HEK293 (cell line): ENCODE results near the gene FHIT.

Source experiments
- CTCF ChIA-PET: fragments of 350-600 bp; formaldehyde crosslinking; extraction: SDS; loops from one replicate; lab custom pipeline; 2021; ENCODE audit warnings: antibody characterized with exemption; lab: Yijun Ruan, JAX
- POLR2A ChIA-PET: fragments of 300-600 bp; formaldehyde crosslinking; extraction: SDS; loops from one replicate; lab custom pipeline; 2020; ENCODE audit warnings: antibody characterized with exemption, inconsistent platforms; lab: Yijun Ruan, JAX
- H3K27ac ChIP-seq: fragments of 200-500 bp; sonication (Bioruptor generic); 2 replicates; pipeline ENCODE4 v1.5.1; 2014; ENCODE audit warnings: low read depth, low read length, control low read depth, inconsistent platforms; ENCODE audit errors: extremely low read depth
- H3K36me3 ChIP-seq, 2 experiments: fragments of 200-500 bp in 1 of 2; sonication (Bioruptor generic) in 1 of 2; 1 replicate in 1 of 2; 2 replicates in 1 of 2; pipeline ENCODE4 v1.5.1; 2014 to 2017; ENCODE audit warnings: inconsistent platforms in 2 of 2, low read length in 2 of 2; ENCODE audit not compliant: control insufficient read depth in 2 of 2, insufficient read depth in 1 of 2
- H3K4me1 ChIP-seq: fragments of 200-500 bp; sonication (Bioruptor generic); 2 replicates; pipeline ENCODE4 v1.5.1; 2014; ENCODE audit warnings: mild to moderate bottlenecking, low read length, inconsistent platforms; ENCODE audit not compliant: control insufficient read depth, insufficient read depth
- H3K4me3 ChIP-seq: 2 replicates; pipeline ENCODE4 v1.5.1; 2011; ENCODE audit warnings: low read depth, mild to moderate bottlenecking, control low read depth, low read length, moderate library complexity
- H3K9me3 ChIP-seq: fragments of 200-500 bp; sonication (Bioruptor generic); 2 replicates; pipeline ENCODE4 v1.5.1; 2014; ENCODE audit warnings: low read depth, low read length, inconsistent platforms; ENCODE audit not compliant: control insufficient read depth, insufficient read depth
- BCL11A ChIP-seq: fragments of 450-650 bp; formaldehyde crosslinking; IDR thresholded peaks from 2 replicates; pipeline ENCODE4 v1.5.1; 2016; ENCODE audit warnings: low read depth, missing biosample characterization, missing genetic modification characterization
- FEZF1 ChIP-seq: fragments of 450-650 bp; formaldehyde crosslinking; IDR thresholded peaks from 2 replicates; pipeline ENCODE4 v1.5.1; 2016; ENCODE audit warnings: missing biosample characterization, missing genetic modification characterization
- GFI1B ChIP-seq: fragments of 450-650 bp; formaldehyde crosslinking; IDR thresholded peaks from 2 replicates; pipeline ENCODE4 v1.5.1; 2016; ENCODE audit warnings: missing biosample characterization, missing genetic modification characterization
- GLI2 ChIP-seq: fragments of 450-650 bp; formaldehyde crosslinking; IDR thresholded peaks from 2 replicates; pipeline ENCODE4; 2017; ENCODE audit warnings: missing biosample characterization, missing genetic modification characterization, low read depth, borderline replicate concordance
- GLI4 ChIP-seq: fragments of 450-650 bp; formaldehyde crosslinking; IDR thresholded peaks from 2 replicates; pipeline ENCODE4 v1.5.1; 2016; ENCODE audit warnings: missing biosample characterization, missing genetic modification characterization
- MEIS1 ChIP-seq: sonication (generic); formaldehyde crosslinking; IDR thresholded peaks from 2 replicates; pipeline ENCODE4 v1.8.1; 2022; ENCODE audit warnings: missing genetic modification reagents, mild to moderate bottlenecking, borderline replicate concordance
- OSR2 ChIP-seq: fragments of 450-650 bp; formaldehyde crosslinking; IDR thresholded peaks from 2 replicates; pipeline ENCODE4 v1.5.1; 2016; ENCODE audit warnings: missing biosample characterization, missing genetic modification characterization
- TRIM28 ChIP-seq: IDR thresholded peaks from 2 replicates; pipeline ENCODE4 v1.6.1; 2011; ENCODE audit warnings: low read length, control low read depth, borderline replicate concordance
- ZBTB26 ChIP-seq: fragments of 450-650 bp; formaldehyde crosslinking; optimal IDR thresholded peaks from 2 replicates; pipeline ENCODE3; 2016; ENCODE audit warnings: missing biosample characterization, mild to moderate bottlenecking, missing genetic modification characterization
- ZNF138 ChIP-seq: fragments of 450-650 bp; formaldehyde crosslinking; IDR thresholded peaks from 2 replicates; pipeline ENCODE4 v1.5.1; 2016; ENCODE audit warnings: missing biosample characterization, missing genetic modification characterization, borderline replicate concordance
- ZNF140 ChIP-seq: fragments of 450-650 bp; formaldehyde crosslinking; IDR thresholded peaks from 2 replicates; pipeline ENCODE4 v1.5.1; 2016; ENCODE audit warnings: missing biosample characterization, missing genetic modification characterization
- ZNF146 ChIP-seq: fragments of 450-650 bp; formaldehyde crosslinking; IDR thresholded peaks from 2 replicates; pipeline ENCODE4 v1.5.1; 2016; ENCODE audit warnings: missing biosample characterization, missing genetic modification characterization
- ZNF19 ChIP-seq: fragments of 450-650 bp; formaldehyde crosslinking; IDR thresholded peaks from 2 replicates; pipeline ENCODE4; 2016; ENCODE audit warnings: missing biosample characterization, missing genetic modification characterization, low read depth
- ZNF2 ChIP-seq: fragments of 450-650 bp; formaldehyde crosslinking; IDR thresholded peaks from 2 replicates; pipeline ENCODE4 v1.5.1; 2016; ENCODE audit warnings: missing biosample characterization, missing genetic modification characterization
- ZNF221 ChIP-seq: fragments of 450-650 bp; formaldehyde crosslinking; IDR thresholded peaks from 2 replicates; pipeline ENCODE4 v1.5.1; 2017; ENCODE audit warnings: missing biosample characterization, missing genetic modification characterization, borderline replicate concordance
- ZNF292 ChIP-seq: fragments of 450-650 bp; formaldehyde crosslinking; IDR thresholded peaks from 2 replicates; pipeline ENCODE4 v1.5.1; 2016; ENCODE audit warnings: low read depth, missing biosample characterization, missing genetic modification characterization, borderline replicate concordance
- ZNF449 ChIP-seq: fragments of 450-650 bp; formaldehyde crosslinking; IDR thresholded peaks from 2 replicates; pipeline ENCODE4 v1.5.1; 2017; ENCODE audit warnings: missing biosample characterization, mild to moderate bottlenecking, missing genetic modification characterization, moderate library complexity
- ZNF48 ChIP-seq: fragments of 450-650 bp; formaldehyde crosslinking; IDR thresholded peaks from 2 replicates; pipeline ENCODE4 v1.5.1; 2016; ENCODE audit warnings: missing biosample characterization, missing genetic modification characterization
- ZNF501 ChIP-seq: fragments of 450-650 bp; formaldehyde crosslinking; IDR thresholded peaks from 2 replicates; pipeline ENCODE4 v1.5.1; 2016; ENCODE audit warnings: missing biosample characterization, missing genetic modification characterization
- ZNF549 ChIP-seq: fragments of 450-650 bp; IDR thresholded peaks from 2 replicates; pipeline ENCODE4 v1.5.1; 2018; ENCODE audit warnings: missing biosample characterization, missing genetic modification characterization, mild to moderate bottlenecking, inconsistent platforms, moderate library complexity
- ZNF555 ChIP-seq: fragments of 450-650 bp; formaldehyde crosslinking; conservative IDR thresholded peaks from 2 replicates; pipeline ENCODE4 v1.5.1; 2017; ENCODE audit warnings: missing biosample characterization, mild to moderate bottlenecking, missing genetic modification characterization, inconsistent platforms
- ZNF585B ChIP-seq: fragments of 450-650 bp; formaldehyde crosslinking; IDR thresholded peaks from 2 replicates; pipeline ENCODE4 v1.5.1; 2016; ENCODE audit warnings: missing biosample characterization, missing genetic modification characterization
- ZNF677 ChIP-seq: fragments of 450-650 bp; IDR thresholded peaks from 2 replicates; pipeline ENCODE4 v1.5.0; 2018; ENCODE audit warnings: missing biosample characterization, mild to moderate bottlenecking, missing genetic modification characterization, moderate library complexity
- ZSCAN18 ChIP-seq: fragments of 450-650 bp; formaldehyde crosslinking; IDR thresholded peaks from 2 replicates; pipeline ENCODE4 v1.5.1; 2016; ENCODE audit warnings: missing biosample characterization, missing genetic modification characterization
- ZSCAN30 ChIP-seq: fragments of 450-650 bp; IDR thresholded peaks from 2 replicates; pipeline ENCODE4 v1.5.1; 2018; ENCODE audit warnings: missing biosample characterization, mild to moderate bottlenecking, missing genetic modification characterization, moderate library complexity

The FHIT gene

GRCh38 chr3:60600848-60601247 is 650.4 kb downstream of the FHIT start:
- H3K9me3 ChIP-seq: no peaks in the 10 kb centered on the region
- no peaks in the 10 kb centered on the region for H3K4me1 ChIP-seq
- no peak overlapping the region for H3K4me3 ChIP-seq
- no peak overlapping the region for H3K27ac ChIP-seq
- H3K36me3 ChIP-seq: no peaks in the 10 kb centered on the region
- ChIA-PET POLR2A (no interaction called here), CTCF (no interaction called here)
- TF ChIP-seq ZNF2 (tag by site-specific recombination) (no peak), ZSCAN18 (tag by site-specific recombination) (no peak), GFI1B (tag by site-specific recombination) (no peak), ZNF555 (tag by site-specific recombination) (no peak), ZBTB26 (tag by site-specific recombination) (no peak), ZNF146 (tag by site-specific recombination) (no peak), ZNF292 (no peak), FEZF1 (tag by site-specific recombination) (no peak), MEIS1 (CRISPR knock-in tag) (no peak), ZNF449 (tag by site-specific recombination) (no peak)

- Histone ChIP-seq H3K4me3 (no peak overlapping the region), H3K9me3 (no peaks in the 10 kb centered on the region), H3K4me1 (no peaks in the 10 kb centered on the region), H3K36me3 (no peaks in the 10 kb centered on the region), H3K27ac (no peak overlapping the region)
- ChIA-PET CTCF (interaction anchor here (0.6 kb wide), 1 partner anchor 18 kb away, joined by 3 read pairs; no protein-coding TSS in a partner anchor), POLR2A (no interaction called here)
- no peak for TF ChIP-seq ZNF585B (tag by site-specific recombination)
- TF ChIP-seq ZNF138 (tag by site-specific recombination): no peak
- TF ChIP-seq ZNF140 (tag by site-specific recombination): no peak
- TF ChIP-seq ZNF549 (tag by site-specific recombination): no peak
- no peak for TF ChIP-seq GLI4 (tag by site-specific recombination)
- TF ChIP-seq ZNF221 (tag by site-specific recombination): no peak
- no peak for TF ChIP-seq GLI2
- no peak for TF ChIP-seq TRIM28
- TF ChIP-seq ZNF19 (tag by site-specific recombination): no peak
- TF ChIP-seq ZSCAN30 (tag by site-specific recombination): no peak
- TF ChIP-seq ZNF677 (tag by site-specific recombination): no peak
- no peak for TF ChIP-seq ZNF48 (tag by site-specific recombination)
- TF ChIP-seq ZNF501 (tag by site-specific recombination): no peak
- TF ChIP-seq BCL11A (tag by site-specific recombination): no peak
- no peak for TF ChIP-seq OSR2 (tag by site-specific recombination)
These were observed 651.7 kb downstream of the FHIT start for GRCh38 chr3:60599586-60599985.
